ENCODE data around the gene MRPL33.

DNA sequence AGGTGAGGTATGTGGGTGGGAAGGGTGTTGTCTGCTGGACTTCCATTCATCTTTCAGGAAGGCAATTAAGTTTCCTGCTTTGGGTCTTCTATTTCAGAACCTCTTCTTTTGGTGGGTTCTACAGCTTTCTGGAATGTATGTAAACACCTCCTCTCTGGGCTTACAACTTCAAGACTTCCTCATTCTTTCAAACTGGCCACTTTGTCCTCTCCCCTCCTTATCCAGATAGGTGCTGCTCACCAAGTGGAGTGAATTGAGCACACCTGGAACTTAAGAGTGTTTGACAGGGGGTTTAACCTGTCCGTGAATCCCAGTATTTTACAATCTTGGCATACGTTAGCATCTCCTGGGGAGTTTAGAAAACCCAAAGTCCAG lies 5.2 kb upstream of the MRPL33 start:
- TF ChIP-seq JUND (IDR thresholded peaks at IDR 0.05) (no peak), YY1 (IDR thresholded peaks at IDR 0.05) (no peak), TAF1 (conservative IDR thresholded peaks at IDR 0.05) (no peak)
